T-helper 17 cell (primary cell): ENCODE measurements around the gene CBLN1. TPM values are rescaled to one million over a fixed set of nuclear protein-coding genes. Genes with fewer than 3 reads are reported as not detected.
"Not testable (repeated sequence)": the region's sequence is repeated elsewhere in the genome, so short reads cannot be mapped to it uniquely, and the experiment has no call there.

ENCODE experiments used
- ATAC-seq: fragments of 150-1000 bp; cut with Tn5 transposase; 2 replicates; pipeline ENCODE4 v1.10.0; 2021; ENCODE audit warnings: mild to moderate bottlenecking, moderate library complexity
- DNase-seq, 3 donors: peaks; one replicate each; pipeline versions ENCODE4 v3.0.0 to v3.0.0-alpha.2; 2020 to 2021
- H3K9me3 ChIP-seq: one replicate; pipeline ENCODE4 v1.7.0; 2013; ENCODE audit warnings: low read length, mild to moderate bottlenecking; ENCODE audit not compliant: control insufficient read depth, poor library complexity, severe bottlenecking
- H3K27ac Mint-ChIP-seq: one replicate; pipeline ENCODE4 v1.8.0; 2022; ENCODE audit warnings: mild to moderate bottlenecking, moderate library complexity, mixed read lengths
- H3K27me3 Mint-ChIP-seq: one replicate; pipeline ENCODE4 v1.8.0; 2022; ENCODE audit warnings: mixed read lengths
- H3K36me3 Mint-ChIP-seq: one replicate; pipeline ENCODE4 v1.8.0; 2022; ENCODE audit warnings: low read depth, mixed read lengths
- H3K4me1 Mint-ChIP-seq: one replicate; pipeline ENCODE4 v1.8.0; 2022; ENCODE audit warnings: mild to moderate bottlenecking, mixed read lengths
- H3K4me3 Mint-ChIP-seq: one replicate; pipeline ENCODE4 v1.8.0; 2022; ENCODE audit warnings: mild to moderate bottlenecking, moderate library complexity, mixed read lengths
- total RNA-seq, 4 donors: library from RNA in 2 of 4; stranded (reverse) in 2 of 4; gene quantifications; one replicate each; pipeline ENCODE4 v1.2.3 and lab custom pipeline; 2022 to 2026

CBLN1 gene
- total RNA-seq, 2 donors from 2014 or later = not detected

- not testable (repeated sequence) for ATAC-seq, H3K36me3 Mint-ChIP-seq, H3K9me3 ChIP-seq, H3K27ac Mint-ChIP-seq, H3K27me3 Mint-ChIP-seq, DNase-seq, H3K4me1 Mint-ChIP-seq, H3K4me3 Mint-ChIP-seq
These were observed 53.3 kb downstream of the CBLN1 start for GRCh38 chr16:49228335-49228734.

Other genes with a start within 250 kb of the CBLN1 start
- gene C16orf78, start 92.0 kb upstream of the CBLN1 start, total RNA-seq = not detected